ENCODE measurements around the gene LENG1.
"Not testable (repeated sequence)": the region's sequence is repeated elsewhere in the genome, so short reads cannot be mapped to it uniquely, and the experiment has no call there.

The LENG1 gene

DNA sequence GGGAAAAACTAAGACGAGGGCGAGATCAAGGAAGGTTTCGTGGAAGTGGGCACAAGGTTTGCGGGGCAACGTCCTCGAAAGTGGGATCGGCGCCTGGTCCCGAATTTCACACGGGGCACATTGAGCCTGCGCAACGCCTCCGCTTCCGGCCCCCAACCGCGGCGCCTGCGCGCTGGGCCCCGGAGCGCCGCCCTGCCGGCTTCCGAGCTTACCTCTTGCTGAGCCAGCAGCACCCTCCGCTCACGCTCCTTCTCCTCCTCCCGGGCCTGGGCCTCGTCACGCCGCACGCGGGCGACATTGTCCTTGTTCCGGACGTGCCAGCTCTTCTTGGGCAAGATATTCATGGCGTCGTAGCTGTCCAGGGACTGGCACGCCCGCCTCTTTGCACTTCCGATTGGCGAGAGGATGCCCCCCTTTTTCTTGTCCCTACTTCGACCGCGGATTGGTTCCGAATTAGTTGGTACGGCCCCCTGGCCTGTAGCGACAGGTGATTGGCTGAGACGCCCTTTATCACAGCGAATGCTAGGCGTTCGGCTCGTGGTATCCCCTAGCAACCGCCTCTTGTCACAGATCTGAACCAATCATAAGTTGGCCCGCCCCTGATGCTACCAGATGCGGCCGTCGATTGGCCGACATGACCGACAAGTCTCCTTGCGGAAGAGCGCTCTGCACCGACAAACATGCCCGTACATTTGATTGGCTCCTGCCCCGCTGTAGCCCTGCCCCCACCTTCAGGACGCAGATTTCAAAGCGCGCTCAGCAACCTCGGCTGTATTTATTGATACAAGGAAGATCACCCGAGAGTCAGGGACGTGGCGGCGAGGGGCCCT lies at the start of gene LENG1:
LENG1 (minus strand) TSS at position 370 of the 830 bp plus-strand sequence; CDS start at position 344, 26 bp downstream.
- H3K4me1 ChIP-seq = peaks cover 0 to 42% (median 28%) of the 10 kb centered on the region in 4 donors
- H3K27ac ChIP-seq = peak within 1 kb of the TSS; percentile 90 to 93
- peak; percentile 100 for DNase-seq
- H3K36me3 ChIP-seq = peaks cover 25 to 38% (median 36%) of the 10 kb centered on the region in 3 donors
- no peaks in the 10 kb centered on the region for H3K9me3 ChIP-seq
- TF ChIP-seq, protein P1, sequence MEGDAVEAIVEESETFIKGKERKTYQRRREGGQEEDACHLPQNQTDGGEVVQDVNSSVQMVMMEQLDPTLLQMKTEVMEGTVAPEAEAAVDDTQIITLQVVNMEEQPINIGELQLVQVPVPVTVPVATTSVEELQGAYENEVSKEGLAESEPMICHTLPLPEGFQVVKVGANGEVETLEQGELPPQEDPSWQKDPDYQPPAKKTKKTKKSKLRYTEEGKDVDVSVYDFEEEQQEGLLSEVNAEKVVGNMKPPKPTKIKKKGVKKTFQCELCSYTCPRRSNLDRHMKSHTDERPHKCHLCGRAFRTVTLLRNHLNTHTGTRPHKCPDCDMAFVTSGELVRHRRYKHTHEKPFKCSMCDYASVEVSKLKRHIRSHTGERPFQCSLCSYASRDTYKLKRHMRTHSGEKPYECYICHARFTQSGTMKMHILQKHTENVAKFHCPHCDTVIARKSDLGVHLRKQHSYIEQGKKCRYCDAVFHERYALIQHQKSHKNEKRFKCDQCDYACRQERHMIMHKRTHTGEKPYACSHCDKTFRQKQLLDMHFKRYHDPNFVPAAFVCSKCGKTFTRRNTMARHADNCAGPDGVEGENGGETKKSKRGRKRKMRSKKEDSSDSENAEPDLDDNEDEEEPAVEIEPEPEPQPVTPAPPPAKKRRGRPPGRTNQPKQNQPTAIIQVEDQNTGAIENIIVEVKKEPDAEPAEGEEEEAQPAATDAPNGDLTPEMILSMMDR (IDR thresholded peaks at IDR 0.05) = peak; percentile 22 to 37
- H3K4me3 ChIP-seq = peak within 1 kb of the TSS; percentile 63 to 64
- intact Hi-C loops (cut with DNase I; ENCODE audit: low total_unique reads) = loop anchor here (2.0 kb wide), 1 partner anchor 23 kb away; the partner anchor contains the start of gene CNOT3
- H3K27me3 ChIP-seq = peaks cover 0 to 20% of the 10 kb centered on the region in 2 donors

GRCh38 chr19:54208784-54209057 lies 49.2 kb upstream of the LENG1 start:
- Histone ChIP-seq H3K4me1 (peaks cover 6 to 34% (median 30%) of the 10 kb centered on the region in 4 donors), H3K4me3 (no peak overlapping the region), H3K36me3 (peaks cover 27 to 48% (median 40%) of the 10 kb centered on the region in 3 donors), H3K27ac (peak overlapping the region; percentile 58 to 75), H3K27me3 (no peaks in the 10 kb centered on the region), H3K9me3 (no peaks in the 10 kb centered on the region)
- DNase-seq = no peak
- intact Hi-C loops (cut with DNase I; ENCODE audit: low total_unique reads) = no loop called here
- TF ChIP-seq, protein P1 (IDR thresholded peaks at IDR 0.05) = no peak

- H3K9me3 ChIP-seq = no peaks in the 10 kb centered on the region
- DNase-seq = peak in 1 of 2 donors; percentile 81
- TF ChIP-seq, protein P1 (IDR thresholded peaks at IDR 0.05) = no peak
- peak overlapping the region; percentile 58 to 75 for H3K27ac ChIP-seq
- peaks cover 6 to 39% (median 35%) of the 10 kb centered on the region in 4 donors for H3K4me1 ChIP-seq
- no peak overlapping the region for H3K4me3 ChIP-seq
- intact Hi-C loops (cut with DNase I; ENCODE audit: low total_unique reads) = no loop called here
- peaks cover 33 to 53% (median 45%) of the 10 kb centered on the region in 3 donors for H3K36me3 ChIP-seq
- H3K27me3 ChIP-seq = no peaks in the 10 kb centered on the region
Measured at GRCh38 chr19:54207983-54208783, 48.7 kb upstream of the LENG1 start.

DNA sequence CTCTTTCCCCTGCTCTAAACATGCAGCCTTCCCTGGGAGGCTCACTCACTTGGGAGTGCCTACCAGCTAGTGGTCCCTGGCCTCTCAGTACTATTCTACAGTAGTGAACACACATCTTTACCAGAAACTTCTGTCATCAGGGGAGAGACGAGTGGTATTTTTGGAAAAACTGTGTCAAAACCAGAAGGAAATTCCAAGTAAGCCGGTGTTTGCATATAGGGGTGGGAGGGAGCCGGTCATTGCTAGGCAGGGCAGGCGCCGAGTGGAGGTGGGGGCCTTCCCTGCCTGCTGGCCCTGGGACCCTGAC lies 48.1 kb upstream of the LENG1 start:
- no peak overlapping the region for H3K27ac ChIP-seq
- TF ChIP-seq, protein P1 (IDR thresholded peaks at IDR 0.05) = no peak
- no peak overlapping the region for H3K4me3 ChIP-seq
- DNase-seq = no peak
- no peaks in the 10 kb centered on the region for H3K9me3 ChIP-seq
- intact Hi-C loops (cut with DNase I; ENCODE audit: low total_unique reads) = no loop called here
- H3K27me3 ChIP-seq = no peaks in the 10 kb centered on the region
- H3K4me1 ChIP-seq = peaks cover 6 to 45% (median 41%) of the 10 kb centered on the region in 4 donors
- peaks cover 36 to 59% (median 51%) of the 10 kb centered on the region in 3 donors for H3K36me3 ChIP-seq

DNA sequence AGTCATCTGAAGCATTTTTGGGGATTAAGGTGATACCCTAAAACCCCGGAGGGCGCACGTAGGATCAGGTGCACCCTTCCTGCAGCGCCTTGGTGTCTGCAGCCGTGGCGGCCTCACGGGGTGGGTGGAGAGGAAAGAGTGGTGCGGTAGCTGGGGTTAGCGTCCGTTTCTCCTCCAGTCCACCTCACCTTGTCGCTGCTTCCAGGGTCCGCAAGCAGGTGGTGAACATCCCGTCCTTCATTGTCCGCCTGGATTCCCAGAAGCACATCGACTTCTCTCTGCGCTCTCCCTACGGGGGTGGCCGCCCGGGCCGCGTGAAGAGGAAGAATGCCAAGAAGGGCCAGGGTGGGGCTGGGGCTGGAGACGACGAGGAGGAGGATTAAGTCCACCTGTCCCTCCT lies 47.7 kb upstream of the LENG1 start:
- H3K27ac ChIP-seq = not testable (repeated sequence)
- H3K4me1 ChIP-seq = peaks cover 6 to 49% (median 44%) of the 10 kb centered on the region in 4 donors

GRCh38 chr19:54206831-54207177 lies 47.3 kb upstream of the LENG1 start:
- Histone ChIP-seq H3K9me3 (no peaks in the 10 kb centered on the region), H3K4me1 (peaks cover 6 to 53% (median 48%) of the 10 kb centered on the region in 4 donors), H3K27me3 (no peaks in the 10 kb centered on the region), H3K36me3 (peaks cover 36 to 67% (median 59%) of the 10 kb centered on the region in 3 donors), H3K27ac (no peak overlapping the region), H3K4me3 (no peak overlapping the region)
- no peak for DNase-seq
- intact Hi-C loops (cut with DNase I; ENCODE audit: low total_unique reads) = no loop called here
- TF ChIP-seq, protein P1 (IDR thresholded peaks at IDR 0.05) = no peak

More for the DNA sequence above, 47.7 kb upstream of the LENG1 start:
- H3K27me3 ChIP-seq; DNase-seq; H3K4me3 ChIP-seq; intact Hi-C loops (cut with DNase I; ENCODE audit: low total_unique reads); H3K9me3 ChIP-seq: not testable (repeated sequence)
- peaks cover 36 to 63% (median 55%) of the 10 kb centered on the region in 3 donors for H3K36me3 ChIP-seq

Measured in tibial artery (tissue), 4 donors.